Stimulated activated CD8-positive, alpha-beta memory T cell treated with anti-CD3 and anti-CD28 coated beads, Interleukin-4, amount 100 ng/mL, for 1 hour (primary cell): ENCODE measurements around the gene PYGB.
"Not testable (repeated sequence)": the region's sequence is repeated elsewhere in the genome, so short reads cannot be mapped to it uniquely, and the experiment has no call there.

Source experiments
- DNase-seq, 2 donors: peaks; one replicate each; pipeline ENCODE4 v3.0.0-alpha.2; 2020; ENCODE audit warnings: low read depth in 2 of 2, low spot score in 1 of 2

The PYGB gene

GRCh38 chr20:25247518-25247955, 348 bp upstream of the PYGB start:
- no peak for DNase-seq

- no peak for DNase-seq
These were observed 894 bp downstream of the PYGB start for GRCh38 chr20:25248786-25249172.

- DNase-seq, result no peak
These were observed 1.5 kb downstream of the PYGB start for GRCh38 chr20:25249198-25249931.

GRCh38 chr20:25250508-25250907, 2.6 kb downstream of the PYGB start:
- no peak for DNase-seq

GRCh38 chr20:25251019-25251418, 3.1 kb downstream of the PYGB start:
- DNase-seq, result no peak

GRCh38 chr20:25251558-25251957, 3.7 kb downstream of the PYGB start:
- DNase-seq, result no peak

GRCh38 chr20:25252230-25252651, 4.4 kb downstream of the PYGB start:
- no peak for DNase-seq

- DNase-seq, result no peak
These were observed 5.0 kb downstream of the PYGB start for GRCh38 chr20:25252686-25253421.

GRCh38 chr20:25253606-25254275, 5.9 kb downstream of the PYGB start:
- DNase-seq, result no peak

- no peak for DNase-seq
These were observed 6.7 kb downstream of the PYGB start for GRCh38 chr20:25254571-25254970.

GRCh38 chr20:25254986-25255680, 7.2 kb downstream of the PYGB start:
- no peak for DNase-seq

- no peak for DNase-seq
These were observed 8.5 kb downstream of the PYGB start for GRCh38 chr20:25256226-25256859.

GRCh38 chr20:25257130-25257529, 9.2 kb downstream of the PYGB start:
- no peak for DNase-seq

- DNase-seq, result no peak
These were observed 10.0 kb downstream of the PYGB start for GRCh38 chr20:25257756-25258475.

GRCh38 chr20:25258476-25258805, 10.6 kb downstream of the PYGB start:
- DNase-seq, result no peak

GRCh38 chr20:25258828-25259227, 10.9 kb downstream of the PYGB start:
- no peak for DNase-seq

GRCh38 chr20:25259358-25259757, 11.5 kb downstream of the PYGB start:
- DNase-seq, result no peak

- no peak for DNase-seq
These were observed 11.9 kb downstream of the PYGB start for GRCh38 chr20:25259788-25260254.

GRCh38 chr20:25260770-25261437, 13.0 kb downstream of the PYGB start:
- DNase-seq, result not testable (repeated sequence)
